ENCODE measurements around the gene PARD3.

GRCh38 chr10:34260904-34261303 is 554.2 kb downstream of the PARD3 start:
- TF ChIP-seq POLR2AphosphoS5 (IDR thresholded peaks at IDR 0.05) (no peak), CTCF (IDR thresholded peaks at IDR 0.05) (no peak)
